Renal pelvis (tissue), 4 donors: ENCODE data around the gene IGLL1. TPM values are rescaled to one million over a fixed set of nuclear protein-coding genes. Genes with fewer than 3 reads are reported as not detected.
"Not testable (repeated sequence)": the region's sequence is repeated elsewhere in the genome, so short reads cannot be mapped to it uniquely, and the experiment has no call there.

Experiments used
- DNase-seq: peaks from one replicate; pipeline ENCODE4 v3.0.0-alpha.2; 2013
- polyA plus RNA-seq, 3 donors: library from polyadenylated mRNA; unstranded; fragments of 120-200 nt; gene quantifications; one replicate each; pipeline ENCODE4 v1.2.1, GENCODE V29; 2013; ENCODE audit not compliant: insufficient read length in 3 of 3

Gene IGLL1
- polyA plus RNA-seq, 3 donors, result 0.61 to 1.4 (median 0.62) TPM

DNA sequence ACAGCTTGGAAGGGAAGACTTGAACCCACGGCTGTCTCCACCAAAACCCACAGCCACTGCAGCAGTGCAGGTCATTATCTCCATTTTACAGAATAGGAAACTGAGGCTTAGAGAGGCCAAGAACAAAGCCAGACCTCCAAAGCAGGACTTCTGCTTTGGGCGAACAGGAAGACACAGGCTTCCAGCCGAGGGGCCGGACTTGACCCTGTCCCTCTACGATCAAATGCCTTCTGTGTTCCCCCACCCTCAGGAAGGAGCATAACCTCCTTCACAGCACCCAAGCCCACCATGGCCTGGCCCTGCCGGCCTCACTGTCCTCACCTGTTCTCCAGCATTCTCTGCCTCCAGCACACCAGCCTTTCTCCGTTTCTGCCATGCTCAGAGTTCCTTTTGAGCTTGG lies 15.8 kb downstream of the IGLL1 start:
- no peak for DNase-seq

DNA sequence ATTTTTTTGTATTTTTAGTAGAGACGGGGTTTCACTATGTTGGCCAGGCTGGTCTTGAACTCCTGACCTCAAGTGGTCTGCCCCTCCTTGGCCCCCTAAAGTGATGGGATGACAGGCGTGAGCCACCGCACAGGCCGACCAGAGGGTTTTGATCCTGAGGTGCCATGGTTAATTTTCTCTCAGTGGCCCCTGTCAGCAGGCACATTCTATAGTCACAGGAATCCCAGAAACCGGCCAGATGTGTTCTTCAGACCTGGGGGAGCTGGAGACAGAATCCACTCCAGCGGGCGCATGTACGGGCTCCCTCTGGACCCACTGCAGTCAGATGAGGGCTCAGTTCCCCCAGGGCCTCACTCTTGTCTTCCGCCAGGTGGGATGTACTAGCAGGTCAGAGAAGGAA lies 17.0 kb downstream of the IGLL1 start:
- no peak for DNase-seq

- DNase-seq, result no peak
Observed at GRCh38 chr22:23562186-23562585, 17.9 kb downstream of the IGLL1 start.

DNA sequence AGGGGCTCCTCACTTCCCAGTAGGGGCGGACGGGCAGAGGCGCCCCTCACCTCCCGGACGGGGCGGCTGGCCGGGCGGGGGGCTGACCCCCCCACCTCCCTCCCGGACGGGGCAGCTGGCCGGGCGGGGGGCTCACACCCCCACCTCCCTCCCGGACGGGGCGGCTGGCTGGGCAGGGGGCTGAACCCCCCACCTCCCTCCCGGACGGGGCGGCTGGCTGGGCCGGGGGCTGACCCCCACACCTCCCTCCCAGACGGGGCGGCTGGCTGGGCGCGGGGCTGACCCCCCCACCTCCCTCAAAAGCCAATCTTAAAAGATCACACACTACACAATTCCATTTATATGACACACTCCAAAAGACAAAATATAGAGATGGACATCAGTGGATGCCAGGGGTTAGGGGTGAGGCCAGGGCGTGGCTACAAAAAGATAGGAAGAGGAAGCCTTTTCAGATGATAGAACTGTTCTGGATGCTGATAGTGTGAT lies 19.0 kb downstream of the IGLL1 start:
- not testable (repeated sequence) for DNase-seq

- not testable (repeated sequence) for DNase-seq
Observed at GRCh38 chr22:23560215-23560614, 19.9 kb downstream of the IGLL1 start.

DNA sequence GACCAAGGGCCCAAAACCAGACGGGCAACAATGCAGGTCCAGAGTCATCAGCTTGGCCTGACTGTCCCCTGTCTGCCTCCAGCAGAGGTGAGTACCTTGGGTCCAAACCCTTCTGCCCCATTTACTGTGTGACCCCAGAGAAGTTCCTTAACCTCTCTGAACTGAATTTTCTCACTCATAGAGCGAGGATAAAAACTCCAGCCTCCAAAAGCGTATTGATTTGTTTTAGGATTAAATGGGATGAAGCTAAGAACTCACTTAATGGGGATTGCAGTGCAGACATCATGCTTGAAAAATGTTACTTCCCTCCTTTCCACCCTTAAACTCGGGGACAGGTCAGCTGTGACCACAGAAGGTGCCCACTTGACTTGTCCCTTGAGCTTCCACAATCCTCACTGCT lies 22.6 kb downstream of the IGLL1 start:
- no peak for DNase-seq

- no peak for DNase-seq
Observed at GRCh38 chr22:23557036-23557435, 23.1 kb downstream of the IGLL1 start.

GRCh38 chr22:23556026-23556620 lies 24.0 kb downstream of the IGLL1 start:
- no peak for DNase-seq

GRCh38 chr22:23555118-23555517 lies 25.0 kb downstream of the IGLL1 start:
- DNase-seq, result no peak

DNA sequence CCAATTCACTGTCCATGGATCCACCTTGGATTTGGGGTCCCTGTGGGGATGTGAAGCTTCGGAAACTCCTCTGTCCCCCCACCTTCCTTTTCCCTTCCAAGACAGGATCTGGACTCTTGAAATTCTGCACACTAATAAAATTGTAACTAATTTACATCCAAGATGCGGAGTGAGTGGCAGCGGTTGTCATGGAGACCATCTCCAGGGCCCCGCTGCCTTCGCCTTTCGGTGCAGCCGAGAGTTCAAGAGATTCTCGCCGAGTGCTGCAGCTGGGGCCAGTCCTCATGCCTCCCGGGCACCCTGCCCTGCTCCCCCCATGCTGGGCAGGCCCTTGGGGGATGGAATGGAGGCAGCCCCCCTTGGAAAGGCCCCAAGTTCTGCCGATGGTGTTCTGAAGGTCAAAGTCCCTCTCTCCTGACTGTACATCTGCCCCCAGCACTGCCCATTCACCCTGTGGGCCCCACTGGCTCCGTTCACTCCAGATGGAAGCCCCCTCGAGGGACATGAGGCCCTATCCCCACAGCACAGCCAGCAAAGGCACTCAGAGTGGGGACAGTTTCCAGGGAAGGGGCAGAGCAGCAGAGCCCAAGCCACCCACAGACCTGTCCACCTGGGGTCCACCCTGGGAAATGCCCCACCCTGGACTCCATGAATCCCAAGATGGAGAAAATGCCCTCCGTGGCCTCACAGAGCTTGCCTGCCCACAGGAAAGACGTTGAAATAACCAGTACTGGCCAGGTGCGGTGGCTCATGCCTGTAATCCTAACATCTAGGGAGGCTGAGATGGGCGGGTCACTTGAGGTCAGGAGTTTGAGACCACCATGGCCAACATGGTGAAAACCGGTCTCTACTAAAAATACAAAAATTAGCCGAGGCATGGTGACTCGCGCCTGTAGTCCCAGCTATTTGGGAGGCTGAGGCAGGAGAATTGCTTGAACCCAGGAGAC lies 25.9 kb downstream of the IGLL1 start:
- DNase-seq, result no peak

DNA sequence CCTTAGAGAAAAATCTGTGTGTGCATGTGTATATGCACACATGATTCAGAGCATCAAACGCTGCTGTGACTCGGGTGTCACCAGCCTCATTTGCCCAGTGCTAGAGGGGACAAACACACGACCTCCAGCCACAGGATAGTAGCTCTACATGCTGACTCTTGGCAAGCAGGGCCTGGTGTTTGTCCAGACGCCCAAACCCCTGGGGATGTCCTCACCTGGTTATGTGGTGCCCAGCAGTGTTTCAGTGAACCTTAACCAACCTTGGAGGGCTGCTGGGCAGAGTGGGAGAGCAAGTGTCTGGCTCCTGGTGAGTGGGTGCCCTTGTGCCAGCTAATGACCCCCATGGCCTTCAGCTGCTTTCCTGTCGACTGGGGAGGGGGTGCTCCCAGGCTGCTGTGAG lies 26.7 kb downstream of the IGLL1 start:
- DNase-seq, result no peak

DNA sequence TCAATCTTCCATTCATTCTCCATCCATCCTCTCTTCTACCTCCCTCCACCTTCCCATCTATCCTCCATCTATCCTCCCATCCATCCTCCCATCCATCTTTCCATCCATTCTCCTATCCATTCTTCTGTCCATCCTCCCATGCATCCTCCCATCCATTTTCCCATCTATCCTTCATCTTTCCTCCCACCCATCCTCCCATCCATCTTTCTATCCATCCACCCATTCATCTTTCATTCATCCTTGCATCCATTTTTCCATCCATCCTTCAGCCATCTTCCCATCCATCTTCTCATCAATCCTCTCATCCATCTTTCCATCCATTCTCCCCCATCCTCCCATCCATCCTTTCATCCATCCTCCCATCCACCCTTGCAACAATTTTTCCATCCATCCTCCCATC lies 27.5 kb downstream of the IGLL1 start:
- no peak for DNase-seq

GRCh38 chr22:23551385-23551784 lies 28.7 kb downstream of the IGLL1 start:
- no peak for DNase-seq

DNA sequence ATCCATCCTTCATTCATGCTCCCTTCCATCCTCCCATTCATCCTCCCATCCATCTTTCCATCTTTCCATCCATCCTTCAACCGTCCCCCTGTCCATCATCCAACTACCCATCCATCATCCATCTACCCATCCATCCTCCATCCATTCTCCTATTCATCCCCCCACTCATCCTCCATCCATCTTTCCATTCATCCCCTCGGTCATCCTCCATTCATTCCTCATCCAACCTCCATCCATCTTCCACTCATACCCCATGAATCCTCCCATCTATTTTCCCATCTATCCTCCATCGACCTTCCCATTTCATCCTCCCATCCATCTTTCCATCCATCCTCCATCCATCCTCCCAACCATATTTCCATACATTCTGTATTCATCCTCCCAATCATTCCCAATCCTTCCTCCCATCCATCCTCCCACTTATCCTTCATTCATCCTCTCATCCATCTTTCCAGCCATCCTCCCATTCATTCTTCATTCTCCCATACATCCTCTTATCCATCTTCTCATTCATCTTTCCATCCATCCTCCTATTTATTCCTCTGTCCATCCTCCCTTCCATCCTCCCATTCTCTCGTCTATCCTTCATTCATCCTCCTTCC lies 29.9 kb downstream of the IGLL1 start:
- no peak for DNase-seq

- DNase-seq, result no peak
Observed at GRCh38 chr22:23549198-23549595, 30.9 kb downstream of the IGLL1 start.

DNA sequence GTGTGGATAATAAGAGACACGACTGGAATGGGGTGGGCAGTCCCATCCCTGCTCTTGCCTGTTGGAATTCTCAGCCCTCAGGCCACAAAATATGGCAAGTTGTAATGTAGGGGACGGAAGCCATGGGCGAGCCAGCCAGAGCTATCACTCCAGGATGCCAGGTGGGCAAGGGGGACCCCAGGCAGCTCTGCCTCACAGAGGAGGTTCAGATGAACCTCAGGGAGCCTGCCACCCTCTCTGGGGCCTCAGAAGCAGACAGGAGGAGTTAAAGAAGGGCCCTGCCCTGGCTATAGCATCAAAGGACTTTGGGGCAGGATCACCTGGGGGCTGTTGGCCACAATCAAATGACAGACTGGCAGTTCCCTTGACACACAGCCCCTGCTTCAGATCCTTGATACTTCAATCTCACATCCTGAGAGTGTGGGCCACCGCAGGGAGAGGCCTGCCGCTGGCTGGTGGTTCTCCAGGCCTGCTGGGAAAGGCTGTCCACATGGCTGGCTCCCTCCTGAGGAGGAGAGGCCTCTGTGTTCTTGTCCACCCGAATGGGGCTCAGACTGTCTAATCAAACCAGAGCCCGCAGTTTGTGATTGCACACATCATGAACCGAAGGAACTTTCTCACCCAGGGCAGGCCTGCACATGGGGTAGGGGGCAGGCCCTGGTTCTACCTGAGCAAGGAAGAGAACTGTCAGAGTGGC lies 31.4 kb downstream of the IGLL1 start:
- no peak for DNase-seq

GRCh38 chr22:23547818-23548500 lies 32.1 kb downstream of the IGLL1 start:
- DNase-seq, result no peak

GRCh38 chr22:23547382-23547781 lies 32.7 kb downstream of the IGLL1 start:
- not testable (repeated sequence) for DNase-seq

DNA sequence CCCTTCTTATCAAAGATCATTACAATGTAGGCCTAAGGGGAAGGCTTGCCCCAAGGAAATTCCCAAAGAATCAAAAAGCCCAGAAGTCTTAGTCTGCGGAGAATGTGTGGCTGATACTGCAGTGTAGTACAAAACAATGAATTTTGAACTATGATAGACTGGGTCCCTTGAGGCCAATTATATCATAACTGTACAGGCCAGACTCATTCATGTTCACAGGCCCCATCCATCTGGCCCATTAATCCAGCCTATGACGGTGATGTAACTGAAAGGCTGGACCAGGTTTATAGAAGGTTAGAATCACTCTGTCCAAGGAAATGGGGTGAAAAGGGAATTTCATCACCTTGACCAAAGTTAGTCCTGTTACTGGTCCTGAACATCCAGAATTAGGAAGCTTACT lies 35.2 kb downstream of the IGLL1 start:
- DNase-seq, result no peak

GRCh38 chr22:23543506-23544000 lies 36.5 kb downstream of the IGLL1 start:
- DNase-seq, result not testable (repeated sequence)

DNA sequence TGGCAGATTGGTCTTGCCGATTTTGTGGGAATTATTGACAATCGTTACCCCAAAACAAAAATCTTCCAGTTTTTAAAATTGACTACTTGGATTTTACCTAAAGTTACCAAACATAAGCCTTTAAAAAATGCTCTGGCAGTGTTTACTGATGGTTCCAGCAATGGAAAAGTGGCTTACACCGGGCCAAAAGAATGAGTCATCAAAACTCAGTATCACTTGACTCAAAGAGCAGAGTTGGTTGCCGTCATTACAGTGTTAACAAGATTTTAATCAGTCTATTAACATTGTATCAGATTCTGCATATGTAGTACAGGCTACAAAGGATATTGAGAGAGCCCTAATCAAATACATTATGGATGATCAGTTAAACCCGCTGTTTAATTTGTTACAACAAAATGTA lies 37.2 kb downstream of the IGLL1 start:
- DNase-seq, result no peak
